HL-60/S4 treated with retinoic acid at 250 ng/mL for 4 days and 3 days (cell line): ENCODE measurements around the gene ARMC8.

Source experiments
- in situ Hi-C: fragments of 300-500 bp; cut with MboI; formaldehyde crosslinking; loops from 2 replicates; pipeline ENCODE4 v1.7.0; 2022; ENCODE audit warnings: low sequenced_read_pairs

ARMC8 gene

DNA sequence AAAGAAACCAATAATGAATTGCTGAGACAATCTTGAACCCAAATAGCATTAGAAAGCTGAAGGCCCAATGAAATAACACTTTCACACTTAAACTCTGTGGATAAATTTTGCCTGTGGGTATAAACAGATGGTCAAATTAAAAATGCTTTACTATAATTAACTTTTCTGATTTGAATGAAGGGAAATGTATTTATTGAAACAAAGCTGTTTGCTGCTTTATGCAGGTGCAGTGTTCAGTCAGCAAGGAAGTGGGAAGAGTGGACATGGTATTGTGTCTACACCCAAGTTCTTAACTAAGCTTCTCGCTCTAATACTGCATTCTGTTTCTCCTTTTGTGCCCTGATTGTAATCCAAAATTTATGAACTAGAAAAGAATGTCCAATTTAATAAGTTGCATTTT, 110.8 kb downstream of the ARMC8 start:
- in situ Hi-C loops: no loop called here

DNA sequence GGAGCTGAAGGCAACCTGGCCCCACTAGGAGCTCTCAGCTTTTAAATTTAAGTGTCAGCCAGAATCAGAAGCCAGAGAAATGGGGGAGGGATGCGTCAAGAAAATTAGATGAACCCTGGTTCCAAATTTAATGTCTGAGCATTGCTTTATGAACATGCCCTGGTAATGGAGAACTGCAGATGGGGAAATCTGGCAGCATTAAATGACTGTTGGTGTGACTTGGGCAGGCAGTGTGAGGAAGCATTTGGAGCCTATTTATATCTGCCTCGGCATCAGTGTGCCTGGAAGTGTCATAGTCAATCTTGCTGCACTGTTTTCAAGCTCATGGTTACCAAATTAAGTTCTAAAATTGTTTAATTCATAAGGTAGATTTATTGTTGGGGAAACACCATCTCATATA, 113.5 kb downstream of the ARMC8 start:
- in situ Hi-C loops: no loop called here

- in situ Hi-C loops: no loop called here
These were observed 116.4 kb downstream of the ARMC8 start for GRCh38 chr3:138303474-138303873.

DNA sequence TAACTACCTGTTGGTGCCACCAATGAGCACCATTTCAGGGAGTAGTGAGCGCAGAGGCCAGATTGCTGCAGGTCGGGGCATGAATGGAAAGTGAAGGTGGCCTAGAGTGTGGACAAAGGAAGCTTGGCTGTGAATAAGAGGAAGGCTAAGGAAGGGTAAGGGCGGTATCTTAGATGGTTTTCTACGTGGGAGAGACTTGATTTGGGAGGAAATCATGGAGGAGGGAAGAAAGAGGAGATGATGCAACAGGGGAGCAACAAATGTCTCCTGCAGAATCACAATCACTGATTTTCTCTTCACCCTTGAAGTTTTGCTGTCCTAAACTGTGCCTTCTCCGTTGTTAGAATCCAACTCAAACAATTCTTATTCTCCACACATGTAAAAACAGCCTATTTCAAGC, 120.8 kb downstream of the ARMC8 start:
- in situ Hi-C loops: no loop called here

GRCh38 chr3:138308783-138309182, 121.7 kb downstream of the ARMC8 start:
- in situ Hi-C loops: no loop called here

- in situ Hi-C loops: no loop called here
These were observed 123.4 kb downstream of the ARMC8 start for GRCh38 chr3:138310494-138310893.

- in situ Hi-C loops: no loop called here
These were observed 127.7 kb downstream of the ARMC8 start for GRCh38 chr3:138314751-138315150.

DNA sequence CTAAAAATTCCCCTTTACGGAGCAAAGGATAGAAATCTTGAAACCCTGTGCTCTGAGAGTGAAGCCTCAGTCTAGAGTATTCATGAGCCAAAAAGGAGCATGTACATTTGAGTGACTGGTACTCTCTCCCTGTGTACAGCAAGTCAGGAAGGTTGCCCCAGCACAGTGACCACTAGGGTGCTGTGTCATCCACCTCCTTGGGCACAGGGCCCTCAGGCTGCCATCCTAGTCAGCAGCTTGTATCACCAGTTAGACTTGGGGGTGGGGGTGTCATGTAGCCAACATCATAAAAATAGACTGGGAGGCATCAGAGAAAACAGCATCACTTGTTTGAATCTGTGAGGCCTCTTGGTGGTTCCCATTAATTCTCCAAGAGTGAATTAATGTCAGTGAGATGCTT, 130.6 kb downstream of the ARMC8 start:
- in situ Hi-C loops: no loop called here

GRCh38 chr3:138323971-138324370, 136.9 kb downstream of the ARMC8 start:
- in situ Hi-C loops: no loop called here

GRCh38 chr3:138325990-138326389, 138.9 kb downstream of the ARMC8 start:
- in situ Hi-C loops: no loop called here

- in situ Hi-C loops: no loop called here
These were observed 139.9 kb downstream of the ARMC8 start for GRCh38 chr3:138326866-138327595.

- in situ Hi-C loops: no loop called here
These were observed 140.7 kb downstream of the ARMC8 start for GRCh38 chr3:138327831-138328230.

GRCh38 chr3:138328341-138328740, 141.2 kb downstream of the ARMC8 start:
- in situ Hi-C loops: no loop called here

GRCh38 chr3:138329127-138329983, 142.3 kb downstream of the ARMC8 start, which contains the start of gene NME9:
NME9 (minus strand) TSS chr3:138329851; CDS start chr3:138329335, 516 bp downstream.
- in situ Hi-C loops: no loop called here

- in situ Hi-C loops: no loop called here
These were observed 142.8 kb downstream of the ARMC8 start for GRCh38 chr3:138329984-138330293.

DNA sequence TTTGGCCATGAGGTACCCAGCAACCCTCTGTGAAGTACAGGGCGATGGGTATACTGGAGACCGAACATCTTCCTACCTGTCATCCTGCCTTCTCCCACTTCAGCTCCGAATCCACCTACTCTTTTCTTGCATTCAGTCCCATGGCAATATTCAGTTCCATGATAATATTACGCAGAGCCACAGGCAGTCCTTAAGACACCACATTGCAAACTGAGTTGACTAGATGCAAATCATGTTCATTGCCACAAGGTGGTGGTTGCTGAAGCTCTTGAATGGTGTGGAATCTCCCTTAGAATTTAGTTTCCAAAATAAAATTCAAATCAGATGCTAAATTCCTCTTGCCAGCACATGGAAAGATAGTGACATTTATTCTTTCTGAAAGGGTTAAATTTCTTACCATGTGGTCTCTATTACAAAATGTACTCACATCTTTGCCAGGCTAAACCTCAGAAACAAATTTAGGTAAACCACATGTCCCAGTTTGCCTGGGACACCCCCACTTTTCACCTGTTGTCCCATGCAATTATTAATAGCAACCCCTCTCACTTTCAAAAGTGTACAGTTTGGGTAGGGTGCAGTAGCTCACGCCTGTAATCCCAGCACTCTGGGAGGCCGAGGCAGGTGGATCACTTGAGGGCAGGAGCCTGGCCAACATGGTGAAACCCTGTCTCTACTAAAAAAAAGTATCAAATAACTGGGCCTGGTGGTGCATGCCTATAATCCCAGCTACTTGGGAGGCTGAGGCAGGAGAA, 144.2 kb downstream of the ARMC8 start:
- in situ Hi-C loops: no loop called here

GRCh38 chr3:138332472-138333073, 145.5 kb downstream of the ARMC8 start:
- in situ Hi-C loops: no loop called here

GRCh38 chr3:138334608-138335007, 147.5 kb downstream of the ARMC8 start:
- in situ Hi-C loops: no loop called here

- in situ Hi-C loops: no loop called here
These were observed 149.4 kb downstream of the ARMC8 start for GRCh38 chr3:138336454-138336999.

GRCh38 chr3:138338244-138338643, 151.1 kb downstream of the ARMC8 start:
- in situ Hi-C loops: no loop called here

GRCh38 chr3:138338811-138339210, 151.7 kb downstream of the ARMC8 start:
- in situ Hi-C loops: no loop called here
